ENCODE measurements around the gene SYK.
A peak's percentile ranks its signal among the peaks of the same experiment; 100 is the strongest.

SYK gene

DNA sequence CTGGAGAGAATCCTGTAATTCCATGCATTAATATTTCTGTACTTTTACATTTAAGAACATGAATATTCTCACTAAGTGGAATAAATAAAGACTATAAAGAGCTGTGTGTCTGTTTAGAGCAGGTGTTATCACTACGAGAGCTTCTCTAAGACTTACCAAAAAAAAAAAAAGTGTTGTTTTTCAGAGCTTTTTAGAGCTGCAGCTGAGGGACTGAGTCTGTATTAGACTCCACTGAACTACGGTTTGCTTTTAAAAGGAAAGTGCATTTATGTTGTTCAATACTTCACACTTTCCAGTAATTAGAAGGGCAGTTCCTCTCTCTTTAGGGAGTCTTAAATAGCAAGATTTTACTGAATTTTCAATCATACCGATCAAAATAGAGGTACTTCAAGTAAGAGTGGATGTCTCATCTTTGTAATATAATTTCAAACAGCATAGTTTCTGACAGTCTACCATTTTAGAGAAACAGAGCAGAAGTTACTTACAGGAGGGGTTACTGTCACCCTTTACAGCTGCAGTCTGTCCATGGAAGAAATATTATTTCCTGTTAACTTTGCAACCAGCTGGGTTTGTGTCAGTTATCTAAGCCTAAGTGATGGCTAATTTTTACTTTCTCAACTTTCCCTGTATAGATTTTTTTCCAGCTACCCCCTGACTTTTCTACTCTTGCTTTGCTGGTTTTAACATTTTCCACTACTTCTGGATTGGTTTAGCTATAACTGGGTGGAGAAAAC, 2.4 kb downstream of the SYK start:
- TF ChIP-seq, protein P1, sequence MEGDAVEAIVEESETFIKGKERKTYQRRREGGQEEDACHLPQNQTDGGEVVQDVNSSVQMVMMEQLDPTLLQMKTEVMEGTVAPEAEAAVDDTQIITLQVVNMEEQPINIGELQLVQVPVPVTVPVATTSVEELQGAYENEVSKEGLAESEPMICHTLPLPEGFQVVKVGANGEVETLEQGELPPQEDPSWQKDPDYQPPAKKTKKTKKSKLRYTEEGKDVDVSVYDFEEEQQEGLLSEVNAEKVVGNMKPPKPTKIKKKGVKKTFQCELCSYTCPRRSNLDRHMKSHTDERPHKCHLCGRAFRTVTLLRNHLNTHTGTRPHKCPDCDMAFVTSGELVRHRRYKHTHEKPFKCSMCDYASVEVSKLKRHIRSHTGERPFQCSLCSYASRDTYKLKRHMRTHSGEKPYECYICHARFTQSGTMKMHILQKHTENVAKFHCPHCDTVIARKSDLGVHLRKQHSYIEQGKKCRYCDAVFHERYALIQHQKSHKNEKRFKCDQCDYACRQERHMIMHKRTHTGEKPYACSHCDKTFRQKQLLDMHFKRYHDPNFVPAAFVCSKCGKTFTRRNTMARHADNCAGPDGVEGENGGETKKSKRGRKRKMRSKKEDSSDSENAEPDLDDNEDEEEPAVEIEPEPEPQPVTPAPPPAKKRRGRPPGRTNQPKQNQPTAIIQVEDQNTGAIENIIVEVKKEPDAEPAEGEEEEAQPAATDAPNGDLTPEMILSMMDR (conservative IDR thresholded peaks at IDR 0.05; ENCODE audit: low read length): no peak
- no peak for TF ChIP-seq EZH2phosphoT487 (IDR thresholded peaks at IDR 0.05; ENCODE audit: borderline replicate concordance)
- H3K4me3 ChIP-seq (ENCODE audit: low read length, poor library complexity, severe bottlenecking): peak overlapping the region; percentile 81
- H2AFZ ChIP-seq (ENCODE audit: low read length): no peak overlapping the region
- H3K4me2 ChIP-seq (ENCODE audit: low read depth, low read length, poor library complexity, severe bottlenecking): peak overlapping the region; percentile 71
- no peaks in the 10 kb centered on the region for H3K9me2 ChIP-seq (replicated peaks; ENCODE audit: low read depth, low read length)
- H3K9me3 ChIP-seq (ENCODE audit: insufficient read depth, low read depth, low read length): no peaks in the 10 kb centered on the region
- no peaks in the 10 kb centered on the region for H4K20me1 ChIP-seq (ENCODE audit: insufficient read depth, low read length, poor library complexity, severe bottlenecking)
- no peaks in the 10 kb centered on the region for H3K27me3 ChIP-seq (ENCODE audit: insufficient read depth, low read length, poor library complexity, severe bottlenecking)
- H3K79me2 ChIP-seq (ENCODE audit: insufficient read depth, low read length): peaks cover 84% of the 10 kb centered on the region
- no peaks in the 10 kb centered on the region; the same call in 1 of the 2 replicates for H3K36me3 ChIP-seq (ENCODE audit: insufficient read depth, low read length)
- H3K4me1 ChIP-seq (ENCODE audit: insufficient read depth, low read length, poor library complexity, severe bottlenecking): peaks cover 69% of the 10 kb centered on the region
- peak overlapping the region; percentile 92 for H3K9ac ChIP-seq (ENCODE audit: low read depth, low read length, poor library complexity, severe bottlenecking)
- H3F3A ChIP-seq (ENCODE audit: low read depth): no peaks in the 10 kb centered on the region

DNA sequence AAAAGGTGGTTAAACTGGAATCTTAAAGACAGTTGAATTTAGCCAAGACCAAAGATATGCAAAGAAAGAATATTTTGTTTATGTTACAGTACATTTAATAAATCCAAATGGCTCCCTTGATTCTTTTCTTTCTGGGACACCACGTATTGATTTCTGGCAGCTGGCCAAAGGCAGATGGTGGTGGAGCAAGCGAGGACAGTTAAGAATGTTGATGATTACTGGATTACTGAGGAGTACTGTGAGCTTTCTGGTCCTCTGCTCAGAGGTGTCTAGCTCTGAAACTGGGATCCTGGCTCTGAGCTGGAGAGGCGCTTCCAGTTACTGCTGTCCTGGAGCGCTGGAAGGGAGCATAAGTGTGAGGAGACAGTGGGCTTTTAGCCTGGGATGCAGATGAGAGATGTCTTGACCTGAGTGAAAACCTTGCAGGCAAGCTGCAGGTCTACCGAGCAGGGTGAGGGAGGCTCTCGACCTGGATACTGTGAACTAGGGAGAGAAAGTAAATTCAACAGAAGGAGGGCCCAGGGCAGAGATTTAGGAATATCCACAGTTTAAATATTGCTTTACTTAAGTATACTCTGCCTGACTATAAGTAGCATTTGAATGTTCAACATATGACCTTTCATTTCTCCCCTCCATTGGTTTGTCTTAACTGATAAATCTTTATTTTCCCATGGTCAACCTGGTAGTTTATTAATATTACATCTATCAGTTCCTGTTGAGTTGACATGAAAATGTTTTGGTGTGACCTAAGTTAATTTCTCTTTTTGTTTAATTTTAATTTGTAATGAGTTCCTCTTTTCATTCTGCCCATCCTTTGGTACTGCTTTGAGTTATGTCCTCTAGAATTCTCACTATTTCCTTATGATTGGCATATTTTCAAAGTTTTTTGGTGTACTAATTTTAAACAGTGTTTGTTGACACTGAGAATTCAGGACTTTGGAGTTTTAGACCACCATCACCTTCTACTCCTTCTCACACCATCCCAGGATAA, 3.7 kb downstream of the SYK start:
- Histone ChIP-seq H2AFZ (ENCODE audit: low read length) (no peak overlapping the region), H3K36me3 (ENCODE audit: insufficient read depth, low read length) (no peaks in the 10 kb centered on the region; the same call in 1 of the 2 replicates), H3K4me1 (ENCODE audit: insufficient read depth, low read length, poor library complexity, severe bottlenecking) (peaks cover 82% of the 10 kb centered on the region), H3K4me2 (ENCODE audit: low read depth, low read length, poor library complexity, severe bottlenecking) (peak overlapping the region; percentile 71), H3F3A (ENCODE audit: low read depth) (no peaks in the 10 kb centered on the region), H3K79me2 (ENCODE audit: insufficient read depth, low read length) (peaks cover 97% of the 10 kb centered on the region), H3K9ac (ENCODE audit: low read depth, low read length, poor library complexity, severe bottlenecking) (peak overlapping the region; percentile 92), H3K4me3 (ENCODE audit: low read length, poor library complexity, severe bottlenecking) (peak overlapping the region; percentile 81), H3K27me3 (ENCODE audit: insufficient read depth, low read length, poor library complexity, severe bottlenecking) (no peaks in the 10 kb centered on the region), H3K9me3 (ENCODE audit: insufficient read depth, low read depth, low read length) (no peaks in the 10 kb centered on the region), H4K20me1 (ENCODE audit: insufficient read depth, low read length, poor library complexity, severe bottlenecking) (no peaks in the 10 kb centered on the region), H3K9me2 (replicated peaks; ENCODE audit: low read depth, low read length) (no peaks in the 10 kb centered on the region)
- TF ChIP-seq, protein P1 (conservative IDR thresholded peaks at IDR 0.05; ENCODE audit: low read length): no peak
- no peak for TF ChIP-seq EZH2phosphoT487 (IDR thresholded peaks at IDR 0.05; ENCODE audit: borderline replicate concordance)

DNA sequence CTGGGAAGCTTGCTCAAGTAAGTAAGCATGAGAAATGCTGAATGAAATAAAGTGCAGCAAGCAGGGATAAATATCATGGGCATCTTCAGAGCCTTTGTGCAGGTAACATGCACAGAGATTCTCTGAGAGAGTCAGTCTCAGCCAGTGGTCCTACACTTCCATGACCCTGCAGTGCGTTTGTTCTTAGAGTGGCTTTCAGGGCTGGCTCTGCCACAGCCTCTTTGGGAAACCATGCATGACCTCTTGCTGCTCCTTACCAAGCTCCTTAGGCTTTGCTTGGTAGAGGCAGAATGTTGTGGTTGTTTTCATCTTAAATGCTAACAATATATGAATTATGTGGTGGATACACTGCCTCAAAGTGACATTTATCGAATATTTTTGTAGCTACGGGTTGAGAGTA, 5.4 kb downstream of the SYK start:
- H3K4me1 ChIP-seq (ENCODE audit: insufficient read depth, low read length, poor library complexity, severe bottlenecking): peaks cover 88% of the 10 kb centered on the region
- H2AFZ ChIP-seq (ENCODE audit: low read length): no peak overlapping the region
- TF ChIP-seq EZH2phosphoT487 (IDR thresholded peaks at IDR 0.05; ENCODE audit: borderline replicate concordance): no peak
- TF ChIP-seq, protein P1 (conservative IDR thresholded peaks at IDR 0.05; ENCODE audit: low read length): no peak
- H3K9me3 ChIP-seq (ENCODE audit: insufficient read depth, low read depth, low read length): no peaks in the 10 kb centered on the region
- H3K4me3 ChIP-seq (ENCODE audit: low read length, poor library complexity, severe bottlenecking): peak overlapping the region; percentile 81
- H3K9ac ChIP-seq (ENCODE audit: low read depth, low read length, poor library complexity, severe bottlenecking): peak overlapping the region; percentile 92
- H3K9me2 ChIP-seq (replicated peaks; ENCODE audit: low read depth, low read length): no peaks in the 10 kb centered on the region
- peak overlapping the region; percentile 71 for H3K4me2 ChIP-seq (ENCODE audit: low read depth, low read length, poor library complexity, severe bottlenecking)
- H3K27me3 ChIP-seq (ENCODE audit: insufficient read depth, low read length, poor library complexity, severe bottlenecking): no peaks in the 10 kb centered on the region
- no peaks in the 10 kb centered on the region for H3F3A ChIP-seq (ENCODE audit: low read depth)
- H3K79me2 ChIP-seq (ENCODE audit: insufficient read depth, low read length): peaks cover 100% of the 10 kb centered on the region
- H4K20me1 ChIP-seq (ENCODE audit: insufficient read depth, low read length, poor library complexity, severe bottlenecking): no peaks in the 10 kb centered on the region
- H3K36me3 ChIP-seq (ENCODE audit: insufficient read depth, low read length): no peaks in the 10 kb centered on the region; the same call in 1 of the 2 replicates
